Neural cell (in vitro differentiated cells): ENCODE results near the gene ALDH3B2.
"Not testable (repeated sequence)": the region's sequence is repeated elsewhere in the genome, so short reads cannot be mapped to it uniquely, and the experiment has no call there.

Experiments used
- EP300 ChIP-seq: fragments of 450-650 bp; conservative IDR thresholded peaks from 2 replicates; pipeline ENCODE4 v1.6.1; 2014; ENCODE audit warnings: antibody characterized with exemption, mild to moderate bottlenecking, moderate library complexity; ENCODE audit not compliant: poor library complexity, severe bottlenecking
- EZH2 ChIP-seq: fragments of 200-600, 300-800 bp; shearing (Covaris generic), sonication (generic); IDR thresholded peaks from 2 replicates; pipeline ENCODE4 v1.6.1; 2014; ENCODE audit warnings: antibody characterized with exemption, low read length, borderline replicate concordance, mild to moderate bottlenecking; ENCODE audit not compliant: insufficient read depth, poor library complexity, severe bottlenecking
- POLR2AphosphoS5 ChIP-seq: IDR thresholded peaks from 2 replicates; pipeline ENCODE4 v1.6.1; 2012
- RAD21 ChIP-seq: fragments of 450-650 bp; conservative IDR thresholded peaks from 2 replicates; pipeline ENCODE4 v1.6.1; 2014; ENCODE audit warnings: antibody characterized with exemption, mild to moderate bottlenecking, moderate library complexity
- REST ChIP-seq: IDR thresholded peaks from 2 replicates; pipeline ENCODE4 v1.6.1; 2012; ENCODE audit warnings: borderline replicate concordance
- SMC3 ChIP-seq: fragments of 450-650 bp; conservative IDR thresholded peaks from 2 replicates; pipeline ENCODE4 v1.6.1; 2014; ENCODE audit warnings: antibody characterized with exemption, mild to moderate bottlenecking, moderate library complexity; ENCODE audit not compliant: poor library complexity
- TAF1 ChIP-seq: IDR thresholded peaks from 2 replicates; pipeline ENCODE4 v1.6.1; 2012; ENCODE audit warnings: low read depth
- TF ChIP-seq, protein P1 (sequence below): fragments of 450-650 bp; IDR thresholded peaks from 2 replicates; pipeline ENCODE4 v1.5.1; 2014; ENCODE audit warnings: antibody characterized with exemption, mild to moderate bottlenecking, moderate library complexity; ENCODE audit not compliant: poor library complexity, severe bottlenecking

- TF ChIP-seq, protein P1, sequence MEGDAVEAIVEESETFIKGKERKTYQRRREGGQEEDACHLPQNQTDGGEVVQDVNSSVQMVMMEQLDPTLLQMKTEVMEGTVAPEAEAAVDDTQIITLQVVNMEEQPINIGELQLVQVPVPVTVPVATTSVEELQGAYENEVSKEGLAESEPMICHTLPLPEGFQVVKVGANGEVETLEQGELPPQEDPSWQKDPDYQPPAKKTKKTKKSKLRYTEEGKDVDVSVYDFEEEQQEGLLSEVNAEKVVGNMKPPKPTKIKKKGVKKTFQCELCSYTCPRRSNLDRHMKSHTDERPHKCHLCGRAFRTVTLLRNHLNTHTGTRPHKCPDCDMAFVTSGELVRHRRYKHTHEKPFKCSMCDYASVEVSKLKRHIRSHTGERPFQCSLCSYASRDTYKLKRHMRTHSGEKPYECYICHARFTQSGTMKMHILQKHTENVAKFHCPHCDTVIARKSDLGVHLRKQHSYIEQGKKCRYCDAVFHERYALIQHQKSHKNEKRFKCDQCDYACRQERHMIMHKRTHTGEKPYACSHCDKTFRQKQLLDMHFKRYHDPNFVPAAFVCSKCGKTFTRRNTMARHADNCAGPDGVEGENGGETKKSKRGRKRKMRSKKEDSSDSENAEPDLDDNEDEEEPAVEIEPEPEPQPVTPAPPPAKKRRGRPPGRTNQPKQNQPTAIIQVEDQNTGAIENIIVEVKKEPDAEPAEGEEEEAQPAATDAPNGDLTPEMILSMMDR: not testable (repeated sequence)
- TF ChIP-seq POLR2AphosphoS5, RAD21, EP300, TAF1, SMC3, EZH2, REST: not testable (repeated sequence)
Measured at GRCh38 chr11:67723036-67723435, 48.6 kb upstream of the ALDH3B2 start.
